Measurements from ENCODE around the gene PCNX3. TPM values are rescaled to one million over a fixed set of nuclear protein-coding genes. Genes with fewer than 3 reads are reported as not detected.

The PCNX3 gene
- polyA plus RNA-seq, 1 donor (not counting 4 experiments of a cell fraction or from before 2014, with no cell fraction given) = 6.1 TPM

- FAIRE-seq (no peak), DNase-seq (ENCODE audit: low read depth, low spot score) (no peak)
- Histone ChIP-seq H2AFZ (ENCODE audit: control insufficient read depth, low read length) (no peak overlapping the region), H3K9me1 (ENCODE audit: control insufficient read depth, extremely low read depth, insufficient read depth, low read length) (no peaks in the 10 kb centered on the region), H3K79me2 (ENCODE audit: control insufficient read depth, insufficient read depth, low read length) (peaks cover 5% of the 10 kb centered on the region), H3K9ac (ENCODE audit: control insufficient read depth, extremely low read depth, insufficient read depth, low read length) (peak overlapping the region; percentile 56), H3K9me3 (ENCODE audit: control insufficient read depth, low read depth, low read length) (no peaks in the 10 kb centered on the region), H3K4me2 (ENCODE audit: control insufficient read depth, extremely low read depth, insufficient read depth, low read depth, low read length) (peak overlapping the region; percentile 64), H3K27ac (ENCODE audit: control insufficient read depth, insufficient read depth, low read length) (peak overlapping the region; percentile 70), H4K20me1 (ENCODE audit: control insufficient read depth, extremely low read depth, insufficient read depth, low read length) (peaks cover 8% of the 10 kb centered on the region), H3K4me1 (ENCODE audit: control insufficient read depth, extremely low read depth, insufficient read depth, low read length) (peaks cover 41% of the 10 kb centered on the region), H3K4me3 (ENCODE audit: control insufficient read depth in 2 of 3, extremely low read depth in 1 of 3, insufficient read depth in 2 of 3, low read depth in 1 of 3, low read length in 3 of 3) (peak overlapping the region in 1 of 3 experiments; percentile 3), H3K27me3 (ENCODE audit: control insufficient read depth, extremely low read depth, insufficient read depth, low read length) (no peaks in the 10 kb centered on the region), H3K36me3 (ENCODE audit: control insufficient read depth in 2 of 2, extremely low read depth in 1 of 2, insufficient read depth in 2 of 2, low read length in 2 of 2) (peaks cover 8 to 10% of the 10 kb centered on the region in 2 experiments)
- no peak for TF ChIP-seq CTCF (optimal IDR thresholded peaks at IDR 0.05 in 1 of 3, IDR thresholded peaks at IDR 0.05 in 1 of 3, conservative IDR thresholded peaks at IDR 0.05 in 1 of 3; ENCODE audit: extremely low read depth in 1 of 3, insufficient read depth in 2 of 3, low read length in 3 of 3)
- TF ChIP-seq EZH2 (IDR thresholded peaks at IDR 0.05; ENCODE audit: low read length) = no peak
- dilution Hi-C loops (cut with MboI; ENCODE audit: extremely low pct_ligation_motif_present, low sequenced_read_pairs) = no loop called here
Observed at GRCh38 chr11:65577756-65578109, 37.8 kb upstream of the PCNX3 start.

- no peak for TF ChIP-seq EZH2 (IDR thresholded peaks at IDR 0.05; ENCODE audit: low read length)
- no peak for TF ChIP-seq CTCF (optimal IDR thresholded peaks at IDR 0.05 in 1 of 3, IDR thresholded peaks at IDR 0.05 in 1 of 3, conservative IDR thresholded peaks at IDR 0.05 in 1 of 3; ENCODE audit: extremely low read depth in 1 of 3, insufficient read depth in 2 of 3, low read length in 3 of 3)
- H3K79me2 ChIP-seq (ENCODE audit: control insufficient read depth, insufficient read depth, low read length) = peaks cover 2% of the 10 kb centered on the region
- no peaks in the 10 kb centered on the region for H3K9me3 ChIP-seq (ENCODE audit: control insufficient read depth, low read depth, low read length)
- peaks cover 8 to 10% of the 10 kb centered on the region in 2 experiments for H3K36me3 ChIP-seq (ENCODE audit: control insufficient read depth in 2 of 2, extremely low read depth in 1 of 2, insufficient read depth in 2 of 2, low read length in 2 of 2)
- peak overlapping the region; percentile 70 for H3K27ac ChIP-seq (ENCODE audit: control insufficient read depth, insufficient read depth, low read length)
- H3K27me3 ChIP-seq (ENCODE audit: control insufficient read depth, extremely low read depth, insufficient read depth, low read length) = no peaks in the 10 kb centered on the region
- H2AFZ ChIP-seq (ENCODE audit: control insufficient read depth, low read length) = no peak overlapping the region
- no peak for FAIRE-seq
- no peak overlapping the region for H3K4me2 ChIP-seq (ENCODE audit: control insufficient read depth, extremely low read depth, insufficient read depth, low read depth, low read length)
- H3K9ac ChIP-seq (ENCODE audit: control insufficient read depth, extremely low read depth, insufficient read depth, low read length) = peak overlapping the region; percentile 56
- H3K4me3 ChIP-seq (ENCODE audit: control insufficient read depth in 2 of 3, extremely low read depth in 1 of 3, insufficient read depth in 2 of 3, low read depth in 1 of 3, low read length in 3 of 3) = no peak overlapping the region
- no peak for DNase-seq (ENCODE audit: low read depth, low spot score)
- H4K20me1 ChIP-seq (ENCODE audit: control insufficient read depth, extremely low read depth, insufficient read depth, low read length) = peaks cover 5% of the 10 kb centered on the region
- H3K4me1 ChIP-seq (ENCODE audit: control insufficient read depth, extremely low read depth, insufficient read depth, low read length) = peaks cover 38% of the 10 kb centered on the region
- H3K9me1 ChIP-seq (ENCODE audit: control insufficient read depth, extremely low read depth, insufficient read depth, low read length) = no peaks in the 10 kb centered on the region
- dilution Hi-C loops (cut with MboI; ENCODE audit: extremely low pct_ligation_motif_present, low sequenced_read_pairs) = no loop called here
Observed at GRCh38 chr11:65578134-65578533, 37.4 kb upstream of the PCNX3 start.
